ENCODE results near the gene WWOX. TPM values are rescaled to one million over a fixed set of nuclear protein-coding genes. Genes with fewer than 3 reads are reported as not detected.

WWOX gene
- total and polyA plus RNA-seq, 2 of the 4 experiments (the other 2 are of a cell fraction) = 2.7 to 5.4 TPM

DNA sequence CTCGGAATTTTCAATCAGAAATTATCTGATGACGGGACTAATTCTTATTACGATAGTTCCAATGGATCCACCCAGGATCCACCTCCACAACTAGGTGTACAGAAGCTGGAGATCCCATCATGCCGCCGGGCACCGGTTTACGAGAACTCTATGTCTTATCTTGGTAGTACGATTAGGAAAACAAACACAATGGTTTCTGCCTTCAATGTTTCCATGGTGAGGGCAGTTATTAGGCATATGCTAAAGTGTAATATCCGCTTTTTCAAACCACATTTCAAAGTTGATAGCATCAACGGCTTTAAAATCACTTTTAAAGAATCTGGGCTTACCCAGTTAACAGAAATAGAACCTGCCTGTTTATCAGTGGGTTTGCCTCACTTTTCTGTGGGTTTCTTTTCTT is 795.4 kb downstream of the WWOX start:
- in situ Hi-C loops (cut with MboI; ENCODE audit: low sequenced_read_pairs) = no loop called here
- no peak overlapping the region for H3K4ac ChIP-seq (ENCODE audit: low read depth, low read length)
- dilution Hi-C loops (cut with HindIII; ENCODE audit: low sequenced_read_pairs, unreplicated experiment) = no loop called here

More for the DNA sequence above, 795.4 kb downstream of the WWOX start:
- Histone ChIP-seq H3K4me3 (ENCODE audit: insufficient read depth, low read depth, low read length) (no peak overlapping the region), H3K23ac (ENCODE audit: low read depth, low read length) (no peak overlapping the region), H4K8ac (ENCODE audit: low read depth in 2 of 2, low read length in 2 of 2) (no peak overlapping the region), H2AFZ (replicated peaks; ENCODE audit: low read length, poor library complexity) (no peak overlapping the region), H2AK9ac (replicated peaks; ENCODE audit: low read depth, low read length, poor library complexity) (no peak overlapping the region), H3K9me3 (ENCODE audit: control insufficient read depth, insufficient read depth, low read length) (peaks cover 13% of the 10 kb centered on the region), H3K4me1 (ENCODE audit: control insufficient read depth, insufficient read depth, low read length) (no peaks in the 10 kb centered on the region), H3K9me1 (ENCODE audit: insufficient read depth, low read length) (no peaks in the 10 kb centered on the region), H3K27me3 (ENCODE audit: control insufficient read depth, insufficient read depth, low read length) (no peaks in the 10 kb centered on the region), H2BK5ac (ENCODE audit: low read depth, low read length, poor library complexity, severe bottlenecking) (no peak overlapping the region), H2BK20ac (ENCODE audit: low read depth, low read length) (no peak overlapping the region), H3K36me3 (ENCODE audit: control insufficient read depth, insufficient read depth, low read length) (no peaks in the 10 kb centered on the region), H3K79me1 (ENCODE audit: low read depth in 1 of 2, low read length in 2 of 2) (no peaks in the 10 kb centered on the region), H4K20me1 (ENCODE audit: insufficient read depth, low read length) (no peaks in the 10 kb centered on the region), H3K4me2 (ENCODE audit: low read depth, low read length) (no peak overlapping the region), H3K27ac (ENCODE audit: insufficient read depth, low read length) (no peak overlapping the region), H3K18ac (ENCODE audit: low read depth, low read length) (no peak overlapping the region), H2BK15ac (ENCODE audit: low read depth, low read length) (no peak overlapping the region), H3K56ac (ENCODE audit: extremely low read depth, insufficient read depth, low read length) (no peak overlapping the region), H4K91ac (ENCODE audit: insufficient read depth, low read depth, low read length) (no peak overlapping the region), H4K5ac (ENCODE audit: low read depth, low read length) (no peak overlapping the region), H2AK5ac (ENCODE audit: low read depth, low read length) (no peak overlapping the region), H3K9ac (ENCODE audit: low read depth, low read length) (no peak overlapping the region), H2BK120ac (ENCODE audit: low read depth, low read length) (no peak overlapping the region), H3K14ac (replicated peaks; ENCODE audit: low read depth, low read length) (no peak overlapping the region)
- TF ChIP-seq MXI1 (IDR thresholded peaks at IDR 0.05; ENCODE audit: borderline replicate concordance, low read depth, low read length) (no peak), POLR2A (IDR thresholded peaks at IDR 0.05; ENCODE audit: low read depth, low read length) (no peak), MAZ (IDR thresholded peaks at IDR 0.05; ENCODE audit: borderline replicate concordance, low read depth, low read length) (no peak), RCOR1 (IDR thresholded peaks at IDR 0.05; ENCODE audit: insufficient replicate concordance, low read length) (no peak), CHD1 (IDR thresholded peaks at IDR 0.05; ENCODE audit: low read depth, low read length) (no peak), CEBPB (IDR thresholded peaks at IDR 0.05; ENCODE audit: low read depth, low read length) (no peak), RAD21 (IDR thresholded peaks at IDR 0.05; ENCODE audit: low read length) (no peak), BHLHE40 (IDR thresholded peaks at IDR 0.05; ENCODE audit: low read depth, low read length) (no peak), NFE2L2 (IDR thresholded peaks at IDR 0.05; ENCODE audit: low read depth, low read length) (no peak), FOS (IDR thresholded peaks at IDR 0.05; ENCODE audit: low read depth, low read length) (no peak), RFX5 (IDR thresholded peaks at IDR 0.05; ENCODE audit: low read depth, low read length) (no peak), MAFK (IDR thresholded peaks at IDR 0.05; ENCODE audit: low read depth, low read length) (no peak), SMC3 (IDR thresholded peaks at IDR 0.05; ENCODE audit: low read depth, low read length) (no peak)
- TF ChIP-seq, protein P1, sequence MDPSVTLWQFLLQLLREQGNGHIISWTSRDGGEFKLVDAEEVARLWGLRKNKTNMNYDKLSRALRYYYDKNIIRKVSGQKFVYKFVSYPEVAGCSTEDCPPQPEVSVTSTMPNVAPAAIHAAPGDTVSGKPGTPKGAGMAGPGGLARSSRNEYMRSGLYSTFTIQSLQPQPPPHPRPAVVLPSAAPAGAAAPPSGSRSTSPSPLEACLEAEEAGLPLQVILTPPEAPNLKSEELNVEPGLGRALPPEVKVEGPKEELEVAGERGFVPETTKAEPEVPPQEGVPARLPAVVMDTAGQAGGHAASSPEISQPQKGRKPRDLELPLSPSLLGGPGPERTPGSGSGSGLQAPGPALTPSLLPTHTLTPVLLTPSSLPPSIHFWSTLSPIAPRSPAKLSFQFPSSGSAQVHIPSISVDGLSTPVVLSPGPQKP (IDR thresholded peaks at IDR 0.05; ENCODE audit: borderline replicate concordance, low read depth, low read length) = no peak
- TF ChIP-seq, protein P2, sequence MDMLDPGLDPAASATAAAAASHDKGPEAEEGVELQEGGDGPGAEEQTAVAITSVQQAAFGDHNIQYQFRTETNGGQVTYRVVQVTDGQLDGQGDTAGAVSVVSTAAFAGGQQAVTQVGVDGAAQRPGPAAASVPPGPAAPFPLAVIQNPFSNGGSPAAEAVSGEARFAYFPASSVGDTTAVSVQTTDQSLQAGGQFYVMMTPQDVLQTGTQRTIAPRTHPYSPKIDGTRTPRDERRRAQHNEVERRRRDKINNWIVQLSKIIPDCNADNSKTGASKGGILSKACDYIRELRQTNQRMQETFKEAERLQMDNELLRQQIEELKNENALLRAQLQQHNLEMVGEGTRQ (IDR thresholded peaks at IDR 0.05; ENCODE audit: low read depth, low read length) = no peak
- TF ChIP-seq, protein P3, sequence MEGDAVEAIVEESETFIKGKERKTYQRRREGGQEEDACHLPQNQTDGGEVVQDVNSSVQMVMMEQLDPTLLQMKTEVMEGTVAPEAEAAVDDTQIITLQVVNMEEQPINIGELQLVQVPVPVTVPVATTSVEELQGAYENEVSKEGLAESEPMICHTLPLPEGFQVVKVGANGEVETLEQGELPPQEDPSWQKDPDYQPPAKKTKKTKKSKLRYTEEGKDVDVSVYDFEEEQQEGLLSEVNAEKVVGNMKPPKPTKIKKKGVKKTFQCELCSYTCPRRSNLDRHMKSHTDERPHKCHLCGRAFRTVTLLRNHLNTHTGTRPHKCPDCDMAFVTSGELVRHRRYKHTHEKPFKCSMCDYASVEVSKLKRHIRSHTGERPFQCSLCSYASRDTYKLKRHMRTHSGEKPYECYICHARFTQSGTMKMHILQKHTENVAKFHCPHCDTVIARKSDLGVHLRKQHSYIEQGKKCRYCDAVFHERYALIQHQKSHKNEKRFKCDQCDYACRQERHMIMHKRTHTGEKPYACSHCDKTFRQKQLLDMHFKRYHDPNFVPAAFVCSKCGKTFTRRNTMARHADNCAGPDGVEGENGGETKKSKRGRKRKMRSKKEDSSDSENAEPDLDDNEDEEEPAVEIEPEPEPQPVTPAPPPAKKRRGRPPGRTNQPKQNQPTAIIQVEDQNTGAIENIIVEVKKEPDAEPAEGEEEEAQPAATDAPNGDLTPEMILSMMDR (conservative IDR thresholded peaks at IDR 0.05; ENCODE audit: low read depth, low read length) = no peak
- 50% methylated on average over 1 of the region's 10 CpGs; no CpG with 5 or more reads in 1 of the 2 experiments for WGBS, 2 experiments (ENCODE audit: extremely low coverage in 2 of 2, insufficient read length in 1 of 2)
- CTCF ChIA-PET = no interaction called here
- POLR2A ChIA-PET (ENCODE audit: unreplicated experiment) = no interaction called here
- BruUV-seq (replicated peaks) = no TSS peak
- ATAC-seq (ENCODE audit: low read depth) (no peak), DNase-seq (no peak)
- intact Hi-C loops (cut with micrococcal nuclease) = no loop called here
